Adipose tissue (tissue), 3 donors: ENCODE data around the gene CBS. TPM values are rescaled to one million over a fixed set of nuclear protein-coding genes. Genes with fewer than 3 reads are reported as not detected.
"Not testable (repeated sequence)": the region's sequence is repeated elsewhere in the genome, so short reads cannot be mapped to it uniquely, and the experiment has no call there.

Experiments used
- H3K27ac ChIP-seq: one replicate; pipeline ENCODE4 v1.5.1; 2013; ENCODE audit warnings: low read depth, low read length
- WGBS, 3 donors: extraction: QIAGEN DNeasy Blood & Tissue Kit; methylation state at CpG; one replicate each; pipeline ENCODE4 v1.1.7; 2013; 5-methylcytosine and 5-hydroxymethylcytosine counted together
- polyA plus RNA-seq, 3 donors: library from polyadenylated mRNA; stranded (reverse); fragments of 200-250 nt; gene quantifications; one replicate each; pipeline ENCODE4 v1.2.3, GENCODE V29; 2013
- donor health status: healthy with polysubstance abuse.
- donor health status: Bipolar disorder and iron deficiency.
- donor health status: healthy.

CBS gene
- 10 to 100 TPM; 19.6 to 43.0 (median 25.7) TPM for polyA plus RNA-seq

- WGBS, 3 donors, result no CpG with 5 or more reads among the region's 84 CpGs
These were observed at the start of gene CBS for GRCh38 chr21:43075170-43076022. CBS (minus strand) TSS chr21:43075835; CDS start chr21:43072193, 3,642 bp downstream.

DNA sequence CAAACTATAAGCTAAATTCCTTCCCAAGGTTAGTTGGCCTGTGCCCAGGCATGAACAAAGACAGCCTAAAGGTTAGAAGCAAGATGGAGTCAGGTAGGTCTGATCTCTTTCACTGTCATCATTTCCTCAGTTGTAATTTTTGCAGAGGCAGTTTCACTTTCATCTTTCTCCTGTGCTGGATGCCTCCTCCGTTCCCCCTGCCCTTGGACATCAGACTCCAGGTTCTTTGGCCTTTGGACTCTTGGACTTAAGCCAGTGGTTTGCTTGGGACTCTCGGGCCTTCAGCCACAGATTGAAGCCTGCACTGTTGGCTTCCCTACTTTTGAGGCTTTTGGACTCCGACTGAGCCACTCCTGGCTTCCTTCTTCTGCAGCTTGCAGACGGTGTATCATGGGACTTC is 40.3 kb upstream of the CBS start:
- H3K27ac ChIP-seq, result not testable (repeated sequence)
- WGBS, 3 donors, result no CpG with 5 or more reads among the region's 4 CpGs

More at GRCh38 chr21:43075170-43076022, at the start of gene CBS:
- not testable (repeated sequence) for H3K27ac ChIP-seq

GRCh38 chr21:43114483-43114882 is 38.8 kb upstream of the CBS start:
- H3K27ac ChIP-seq, result not testable (repeated sequence)
- 81 to 95% methylated on average over 4 of the region's 6 CpGs; no CpG with 5 or more reads in 1 of the 3 donors for WGBS, 3 donors

DNA sequence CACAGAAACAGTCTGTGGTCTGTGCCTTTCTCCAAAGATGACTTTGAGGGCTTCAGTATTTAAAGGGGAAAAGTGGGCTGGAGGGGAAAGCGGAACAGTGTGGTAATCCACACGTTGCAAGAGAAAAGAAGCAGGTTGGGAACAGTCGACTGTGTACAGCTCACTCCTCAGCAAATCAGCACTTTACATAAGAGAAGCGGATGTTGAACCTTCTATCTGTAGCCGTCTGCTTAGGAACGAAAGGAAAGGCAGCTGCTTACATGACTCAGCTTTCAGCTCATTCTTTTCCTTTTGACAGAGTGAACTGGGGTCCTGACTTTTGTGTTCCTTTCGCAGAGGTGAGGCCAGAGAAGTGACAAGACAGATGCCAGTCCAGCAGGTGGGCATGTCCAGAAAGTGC is 33.4 kb upstream of the CBS start:
- WGBS, 3 donors, result no CpG with 5 or more reads among the region's 7 CpGs

GRCh38 chr21:43108177-43108576 is 32.5 kb upstream of the CBS start:
- no CpG with 5 or more reads among the region's 17 CpGs for WGBS, 3 donors
- H3K27ac ChIP-seq, result not testable (repeated sequence)

More for the DNA sequence above, 33.4 kb upstream of the CBS start:
- H3K27ac ChIP-seq, result not testable (repeated sequence)

GRCh38 chr21:43107794-43108137 is 32.1 kb upstream of the CBS start:
- WGBS, 3 donors, result no CpG with 5 or more reads among the region's 17 CpGs
- H3K27ac ChIP-seq, result not testable (repeated sequence)

DNA sequence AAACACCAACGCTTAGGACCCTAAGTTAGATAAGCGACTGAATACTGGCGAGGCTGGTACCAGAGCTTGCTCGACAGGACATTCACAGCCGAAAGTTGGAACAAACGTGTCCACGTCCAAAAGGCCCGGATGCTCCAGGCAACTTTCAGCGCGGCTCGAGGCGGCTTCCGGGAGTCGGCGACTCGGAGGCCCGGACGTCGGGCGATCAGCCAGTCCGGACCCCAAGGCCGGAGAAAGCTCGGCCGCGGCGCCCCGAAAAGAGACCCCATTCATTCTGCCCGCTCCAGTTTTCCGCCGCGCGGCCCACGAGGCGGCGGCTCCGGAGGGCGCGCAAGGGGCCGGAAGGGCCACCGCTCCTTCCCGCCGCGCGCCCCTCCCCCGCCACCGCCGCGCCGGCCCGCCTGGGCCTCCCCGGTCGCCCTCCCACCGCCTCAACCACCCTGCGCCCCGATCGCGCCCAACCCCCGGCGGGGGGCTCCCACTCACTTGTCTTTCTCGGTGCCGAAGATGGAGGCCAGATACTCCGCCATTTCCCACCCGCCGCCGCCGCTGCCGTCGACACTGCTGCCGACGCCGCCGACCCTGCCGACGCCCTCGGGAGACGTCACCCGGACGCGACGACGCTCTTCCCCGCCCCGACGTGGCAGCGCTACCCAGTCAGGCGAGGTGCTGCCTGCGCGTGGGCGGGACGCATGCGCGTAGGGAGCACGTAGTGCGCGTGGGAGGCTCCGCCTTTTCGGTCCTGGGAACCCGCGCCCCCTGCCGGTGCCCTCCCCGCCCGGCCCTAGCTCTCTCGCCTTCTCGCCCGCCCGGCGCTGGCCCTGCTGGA is 31.5 kb upstream of the CBS start, which contains the start of gene U2AF1:
Gene U2AF1, minus strand, starts transcription at position 606 of the 829 bp plus-strand sequence. Its CDS starts 76 bp downstream, at position 530.
- WGBS, 3 donors, result 1% methylated on average over 23 of the region's 107 CpGs; no CpG with 5 or more reads in 2 of the 3 donors
- not testable (repeated sequence) for H3K27ac ChIP-seq

- WGBS, 3 donors, result 29 to 43% (median 34%) methylated on average over 2 of the region's 5 CpGs
- H3K27ac ChIP-seq, result not testable (repeated sequence)
These were observed 29.0 kb upstream of the CBS start for GRCh38 chr21:43104642-43105041.

- WGBS, 3 donors, result no CpG with 5 or more reads among the region's 4 CpGs
- H3K27ac ChIP-seq, result not testable (repeated sequence)
These were observed 26.6 kb upstream of the CBS start for GRCh38 chr21:43102281-43102680.

DNA sequence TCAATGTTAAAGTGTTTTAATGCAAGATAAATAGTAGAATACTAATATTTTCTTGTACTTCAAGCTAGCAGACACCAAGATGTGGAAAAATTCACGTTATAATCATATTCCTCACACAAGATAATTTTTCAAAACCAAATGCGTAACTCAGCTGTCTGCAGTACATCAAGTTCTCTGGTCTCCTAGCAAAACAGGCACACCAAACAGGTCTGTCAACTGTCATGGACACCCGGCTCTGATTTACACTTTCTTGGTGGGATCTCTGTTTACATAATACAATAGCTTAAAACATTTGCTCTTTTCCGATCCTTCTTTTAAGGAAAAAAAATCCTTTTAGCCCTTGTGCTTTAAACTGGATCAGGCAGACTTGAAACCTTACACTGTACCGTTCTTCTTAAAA is 26.0 kb upstream of the CBS start:
- H3K27ac ChIP-seq, result not testable (repeated sequence)
- no CpG with 5 or more reads among the region's 5 CpGs for WGBS, 3 donors

DNA sequence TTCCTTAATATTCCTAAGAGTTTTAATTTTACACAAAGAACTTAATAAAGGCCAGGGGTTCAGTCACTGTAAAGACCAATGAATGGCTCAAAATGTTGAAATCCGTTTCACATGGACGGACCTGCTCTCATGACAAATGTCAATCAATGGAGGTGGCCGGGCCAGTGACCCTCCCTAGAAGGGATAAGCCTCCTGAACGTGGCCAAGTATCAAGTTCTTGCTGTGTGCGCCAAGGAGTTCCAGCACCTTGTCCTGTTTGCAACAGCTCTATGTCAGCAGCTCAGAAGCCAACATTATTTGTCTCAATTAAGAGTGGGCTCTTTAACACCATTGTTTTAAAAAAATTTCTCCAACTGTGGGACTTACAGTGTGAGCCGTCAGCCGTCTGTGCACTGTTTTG is 25.4 kb upstream of the CBS start:
- H3K27ac ChIP-seq, result not testable (repeated sequence)
- WGBS, 3 donors, result no CpG with 5 or more reads among the region's 7 CpGs

DNA sequence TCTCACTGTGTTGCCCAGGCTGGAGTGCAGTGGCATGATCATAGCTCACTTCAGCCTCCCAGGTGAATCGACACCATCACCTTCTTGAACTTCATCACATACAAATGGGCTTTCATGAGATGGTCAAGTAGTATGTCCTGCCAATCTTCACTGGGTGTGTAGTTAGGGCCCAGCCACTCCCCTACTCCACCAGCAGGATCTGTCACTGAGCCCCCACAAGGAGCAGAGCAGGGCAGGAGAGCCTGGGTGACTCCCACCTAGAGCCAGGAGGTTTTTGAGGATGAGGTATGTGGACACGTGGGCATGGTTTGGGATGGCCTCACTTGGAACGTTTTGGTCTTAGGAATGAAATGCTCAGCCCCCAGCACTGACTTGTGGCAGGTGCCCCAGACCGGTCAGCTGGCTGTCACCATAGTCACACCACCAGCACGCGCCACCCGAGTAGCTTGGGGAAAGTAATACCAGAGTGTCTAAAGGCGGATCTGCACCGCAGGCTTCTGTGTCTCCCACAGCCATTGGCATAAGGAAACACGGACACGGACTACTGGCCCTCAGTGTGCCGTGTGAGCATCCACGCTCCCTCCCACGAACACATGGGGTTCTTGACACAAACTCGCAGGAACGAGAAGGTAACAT is 16.5 kb upstream of the CBS start:
- not testable (repeated sequence) for H3K27ac ChIP-seq
- WGBS, 3 donors, result no CpG with 5 or more reads among the region's 16 CpGs

DNA sequence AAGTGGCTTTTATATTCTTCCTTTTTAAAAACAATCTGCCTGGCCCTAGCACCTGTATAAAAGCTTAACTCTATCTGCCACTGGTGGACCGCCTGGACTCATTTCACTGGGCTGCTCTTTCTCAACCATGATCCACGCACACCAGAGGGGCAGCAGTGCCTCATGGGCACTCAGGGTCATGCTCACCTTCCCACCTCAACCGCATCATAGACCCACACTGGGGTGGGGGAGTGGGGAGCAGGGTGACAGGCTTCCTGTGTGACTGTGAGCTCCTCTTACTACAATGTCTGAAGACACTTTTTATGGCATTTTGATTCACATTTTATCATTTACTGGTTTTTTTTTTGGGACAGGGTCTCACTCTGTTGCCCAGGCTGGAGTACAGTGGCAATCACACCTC is 15.3 kb upstream of the CBS start:
- 71% methylated on average over 1 of the region's 3 CpGs; no CpG with 5 or more reads in 2 of the 3 donors for WGBS, 3 donors
- not testable (repeated sequence) for H3K27ac ChIP-seq

DNA sequence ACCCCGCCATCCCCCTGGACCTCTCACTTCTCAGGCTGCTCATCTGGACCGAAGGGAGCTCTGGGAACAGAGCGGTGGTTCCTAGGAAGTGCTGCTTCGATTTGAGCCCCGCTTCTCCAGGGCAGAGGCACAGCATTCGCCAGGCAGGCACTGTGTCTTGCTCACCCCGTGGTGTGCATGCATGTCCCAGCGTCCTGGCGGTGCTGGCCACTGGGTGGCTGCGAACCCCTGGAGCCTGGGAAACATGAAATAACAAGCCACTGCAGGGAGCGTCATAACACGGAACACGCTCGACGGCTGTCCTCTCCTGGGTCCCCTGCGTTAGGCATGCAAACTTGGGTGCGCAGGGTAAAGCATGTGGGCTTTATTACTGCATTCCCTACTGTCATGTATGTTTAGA is 13.8 kb upstream of the CBS start:
- H3K27ac ChIP-seq, result not testable (repeated sequence)
- no CpG with 5 or more reads among the region's 17 CpGs for WGBS, 3 donors

DNA sequence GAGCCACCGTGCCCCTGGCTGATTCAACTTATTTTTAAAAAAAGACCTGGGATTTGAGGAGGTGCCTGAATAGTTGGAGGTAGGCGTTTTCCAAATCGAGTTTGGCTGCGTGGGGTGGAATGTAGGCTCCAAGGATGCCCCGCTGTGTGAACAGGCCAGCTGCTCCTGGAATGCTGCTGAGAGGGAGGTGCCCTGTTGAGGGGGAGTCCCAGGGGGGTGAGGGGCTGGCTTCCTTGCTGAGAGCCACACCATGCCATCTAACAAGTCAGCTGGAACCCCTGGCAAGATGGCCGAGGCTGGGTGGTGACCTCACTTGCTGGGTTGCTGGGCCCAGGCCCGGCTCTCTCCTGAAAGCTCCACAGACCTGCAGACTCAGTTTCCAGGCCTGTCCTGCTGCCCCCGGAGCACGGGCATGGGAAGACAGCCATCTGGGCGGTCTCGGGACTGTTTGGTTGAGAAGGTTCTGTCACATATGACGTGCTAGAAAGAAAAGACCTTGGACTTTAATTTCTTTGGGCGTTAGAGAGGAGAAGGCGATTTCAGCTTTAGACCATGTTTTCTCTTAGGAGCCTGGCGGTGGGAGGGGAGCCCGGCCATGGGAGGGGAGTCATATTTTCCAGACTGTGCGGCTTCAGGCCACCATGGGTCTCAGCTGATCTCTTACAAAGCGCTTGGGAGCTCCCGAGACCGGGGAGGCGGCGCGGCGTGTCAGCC is 7.1 kb upstream of the CBS start:
- no CpG with 5 or more reads among the region's 24 CpGs for WGBS, 3 donors
- not testable (repeated sequence) for H3K27ac ChIP-seq

DNA sequence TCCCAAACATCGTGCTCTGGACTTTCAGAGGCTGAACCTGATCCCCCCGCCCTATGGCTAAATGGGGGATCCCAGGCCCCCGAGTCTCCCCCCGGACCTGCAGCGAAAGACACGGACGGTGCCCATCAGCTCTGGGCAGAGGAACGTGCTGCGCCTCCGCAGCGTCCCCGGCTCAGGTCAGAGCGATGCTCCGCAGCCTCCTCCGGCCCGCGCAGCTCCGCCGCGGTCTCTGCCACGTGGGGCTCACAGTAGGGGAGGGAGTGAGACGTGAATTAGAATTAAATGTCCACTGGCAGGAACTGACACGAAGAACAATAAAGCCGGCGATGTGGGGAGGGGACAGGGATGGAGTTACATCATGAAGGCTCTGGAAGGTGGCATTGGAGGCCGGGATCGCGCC is 1.0 kb upstream of the CBS start:
- not testable (repeated sequence) for H3K27ac ChIP-seq
- WGBS, 3 donors, result 2 to 6% methylated on average over 13 to 14 of the region's 28 CpGs; no CpG with 5 or more reads in 1 of the 3 donors

DNA sequence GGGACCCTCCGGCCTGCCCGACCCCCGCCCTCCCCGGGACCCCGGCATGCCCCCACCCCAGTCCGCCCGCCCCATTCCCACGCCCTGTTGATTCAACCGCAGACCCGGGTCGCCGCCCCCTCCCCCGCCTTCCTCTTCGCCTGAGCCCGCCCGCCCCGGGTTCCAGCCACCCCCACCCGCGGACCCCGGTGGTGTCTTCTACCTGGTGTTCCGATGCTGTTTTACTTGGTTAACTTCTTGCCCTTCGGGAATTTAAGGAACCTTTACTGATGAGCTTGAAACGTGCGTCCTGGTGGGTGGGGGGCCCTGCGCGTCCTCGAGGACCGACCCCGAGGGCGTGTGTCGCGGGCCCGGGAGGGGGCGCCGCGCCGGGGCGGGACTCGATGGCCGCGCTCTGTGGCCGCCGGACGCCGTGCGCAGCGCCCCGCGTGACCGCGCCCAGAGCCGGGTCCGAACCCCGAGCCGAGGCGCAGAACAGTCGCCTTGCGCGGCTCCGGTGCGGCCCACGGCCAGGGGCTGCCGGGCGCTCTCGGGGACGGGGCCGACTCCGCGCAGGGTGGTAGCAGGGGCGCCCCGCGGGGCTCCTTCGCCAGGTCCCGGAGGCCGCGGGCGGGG is 495 bp upstream of the CBS start:
- WGBS, 3 donors, result no CpG with 5 or more reads among the region's 77 CpGs
- H3K27ac ChIP-seq, result not testable (repeated sequence)
